NCI-H82 treated with DMSO at 0.1 percent for 48 hours (cell line): Measurements from ENCODE around the gene GPR137B.
A peak's percentile ranks its signal among the peaks of the same experiment; 100 is the strongest.
"Not testable (repeated sequence)": the region's sequence is repeated elsewhere in the genome, so short reads cannot be mapped to it uniquely, and the experiment has no call there.

Experiments
- DNase-seq: peaks from one replicate; lab custom pipeline; 2025; ENCODE audit not compliant: unreplicated experiment; lab: John Stamatoyannopoulos, UW

The GPR137B gene, protein sequence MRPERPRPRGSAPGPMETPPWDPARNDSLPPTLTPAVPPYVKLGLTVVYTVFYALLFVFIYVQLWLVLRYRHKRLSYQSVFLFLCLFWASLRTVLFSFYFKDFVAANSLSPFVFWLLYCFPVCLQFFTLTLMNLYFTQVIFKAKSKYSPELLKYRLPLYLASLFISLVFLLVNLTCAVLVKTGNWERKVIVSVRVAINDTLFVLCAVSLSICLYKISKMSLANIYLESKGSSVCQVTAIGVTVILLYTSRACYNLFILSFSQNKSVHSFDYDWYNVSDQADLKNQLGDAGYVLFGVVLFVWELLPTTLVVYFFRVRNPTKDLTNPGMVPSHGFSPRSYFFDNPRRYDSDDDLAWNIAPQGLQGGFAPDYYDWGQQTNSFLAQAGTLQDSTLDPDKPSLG

DNA sequence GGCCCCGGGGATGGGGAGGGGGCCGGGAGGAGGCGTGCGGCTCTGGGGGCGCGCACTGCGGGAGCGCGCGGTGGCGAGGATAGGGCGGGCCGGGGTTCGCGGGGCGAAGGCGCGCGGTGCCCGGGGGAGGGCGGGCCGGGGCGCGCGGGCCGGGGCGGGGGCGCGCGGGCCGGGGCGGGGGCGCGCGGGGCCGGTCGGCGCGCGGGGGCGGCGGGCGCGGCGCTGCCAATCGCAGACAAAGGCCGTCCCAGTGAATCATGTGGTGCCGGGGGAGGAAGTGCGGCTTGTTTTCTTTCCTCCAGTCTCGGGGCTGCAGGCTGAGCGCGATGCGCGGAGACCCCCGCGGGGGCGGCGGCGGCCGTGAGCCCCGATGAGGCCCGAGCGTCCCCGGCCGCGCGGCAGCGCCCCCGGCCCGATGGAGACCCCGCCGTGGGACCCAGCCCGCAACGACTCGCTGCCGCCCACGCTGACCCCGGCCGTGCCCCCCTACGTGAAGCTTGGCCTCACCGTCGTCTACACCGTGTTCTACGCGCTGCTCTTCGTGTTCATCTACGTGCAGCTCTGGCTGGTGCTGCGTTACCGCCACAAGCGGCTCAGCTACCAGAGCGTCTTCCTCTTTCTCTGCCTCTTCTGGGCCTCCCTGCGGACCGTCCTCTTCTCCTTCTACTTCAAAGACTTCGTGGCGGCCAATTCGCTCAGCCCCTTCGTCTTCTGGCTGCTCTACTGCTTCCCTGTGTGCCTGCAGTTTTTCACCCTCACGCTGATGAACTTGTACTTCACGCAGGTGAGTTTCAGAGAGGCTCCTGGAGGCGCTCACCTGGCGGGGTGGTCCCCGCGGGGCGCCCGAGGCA, at the start of gene GPR137B:
Gene GPR137B, plus strand, starts transcription at position 287 of the 851 bp plus-strand sequence. Its CDS starts 84 bp downstream, at position 371.
- DNase-seq = no peak

DNA sequence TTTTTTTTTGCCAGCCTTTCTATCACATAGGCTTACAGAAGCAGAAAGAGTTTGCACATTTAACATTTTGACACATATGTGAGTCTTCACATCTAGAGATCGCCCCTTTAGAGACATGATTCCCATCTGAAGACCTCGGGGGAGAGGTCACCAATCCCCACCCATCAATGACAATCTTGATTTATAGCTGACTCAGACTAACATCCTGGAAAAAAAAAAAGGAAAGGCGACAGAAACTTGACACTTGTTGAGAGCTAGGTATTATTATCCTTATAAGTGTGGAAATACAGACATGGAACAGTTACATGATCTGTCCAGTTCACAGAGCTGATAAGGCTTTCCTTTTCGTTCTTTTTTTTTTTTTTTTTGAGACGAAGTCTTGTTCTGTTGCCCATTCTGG, 49.4 kb upstream of the GPR137B start:
- no peak for DNase-seq

DNA sequence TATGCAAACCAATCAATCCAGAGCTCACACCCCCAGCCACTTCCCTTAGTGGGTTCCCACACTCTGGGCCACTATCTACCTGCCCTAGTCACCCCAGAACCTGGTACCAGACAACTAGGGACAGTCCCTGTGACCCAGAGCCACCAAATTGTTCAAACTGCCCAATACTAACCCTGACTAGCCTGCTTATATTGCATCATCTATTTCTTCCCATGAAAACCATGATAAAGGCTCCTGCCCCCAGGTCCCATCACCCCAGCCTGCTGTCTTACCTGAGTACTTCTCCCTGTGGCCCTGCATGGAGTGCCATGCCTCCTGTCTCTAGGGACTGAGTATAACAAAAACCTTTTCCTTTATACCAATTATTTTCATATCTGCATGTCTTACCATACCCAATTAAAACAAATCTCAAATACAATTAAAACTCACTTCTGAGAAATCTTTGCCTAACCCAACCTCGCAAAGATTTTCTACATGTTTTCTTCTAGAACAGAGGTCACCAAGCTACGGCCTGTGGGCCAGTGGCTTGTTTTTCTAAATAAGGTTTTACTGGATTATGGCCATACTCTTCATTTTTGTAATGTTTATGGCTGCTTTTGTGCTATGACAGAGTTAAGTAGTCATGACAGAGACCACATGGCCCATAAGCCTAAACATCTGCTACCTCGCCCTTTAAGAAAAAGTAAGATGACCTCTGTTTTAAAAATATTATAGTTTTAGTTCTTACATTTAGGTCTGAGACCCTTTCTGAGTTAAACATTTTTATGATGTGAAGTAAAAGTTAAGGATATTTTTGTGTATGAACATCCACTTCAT, 46.4 kb upstream of the GPR137B start:
- no peak for DNase-seq

DNA sequence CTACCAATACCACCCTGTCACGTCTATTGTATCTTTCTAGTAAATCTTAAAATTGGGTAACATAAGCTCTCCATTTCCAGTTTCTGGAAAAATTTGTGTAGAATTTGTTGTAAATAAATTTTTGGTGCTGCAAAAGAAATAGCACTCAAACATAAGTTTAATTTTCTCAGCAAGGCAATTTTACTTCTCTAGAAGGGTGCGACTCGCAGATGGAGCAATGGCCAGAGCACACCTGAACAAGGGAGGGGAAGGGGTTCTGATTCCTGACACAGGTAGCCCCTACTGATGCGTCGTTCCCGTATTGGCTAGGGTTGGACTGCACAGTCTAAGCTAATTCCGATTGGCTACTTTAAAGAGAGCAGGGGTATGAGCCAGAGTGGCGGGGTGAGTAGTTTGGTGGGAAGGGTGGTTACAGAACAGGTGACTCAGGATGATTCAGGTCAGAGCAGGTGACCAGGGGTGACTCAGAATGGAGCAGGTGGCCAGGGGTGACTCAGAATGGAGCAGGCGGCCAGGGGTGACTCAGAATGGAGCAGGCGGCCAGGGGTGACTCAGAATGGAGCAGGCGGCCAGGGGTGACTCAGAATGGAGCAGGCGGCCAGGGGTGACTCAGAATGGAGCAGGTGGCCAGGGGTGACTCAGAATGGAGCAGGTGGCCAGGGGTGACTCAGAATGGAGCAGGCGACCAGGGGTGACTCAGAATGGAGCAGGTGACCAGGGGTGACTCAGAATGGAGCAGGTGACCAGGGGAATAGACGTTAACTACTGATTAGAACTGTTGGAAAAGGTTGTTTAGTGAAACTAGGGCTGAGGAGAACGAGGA, 45.5 kb upstream of the GPR137B start:
- DNase-seq = not testable (repeated sequence)

DNA sequence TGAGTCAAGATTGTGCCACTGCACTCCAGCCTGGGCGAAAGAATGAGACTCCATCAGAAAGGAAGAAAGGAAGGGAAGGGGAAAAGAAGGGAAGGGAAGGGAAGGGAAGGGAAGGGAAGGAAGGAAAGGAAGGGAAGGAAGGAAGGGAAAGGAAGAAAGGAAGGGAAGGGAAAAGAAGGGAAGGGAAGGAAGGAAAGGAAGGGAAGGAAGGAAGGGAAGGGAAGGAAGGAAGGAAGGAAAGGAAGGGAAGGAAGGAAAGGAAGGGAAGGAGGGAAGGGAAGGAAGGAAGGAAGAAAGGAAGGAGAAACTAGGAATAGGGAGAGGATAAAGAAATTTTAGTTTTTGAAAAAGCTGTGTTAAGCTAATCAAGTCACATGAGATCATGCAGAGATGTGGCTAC, 44.1 kb upstream of the GPR137B start:
- DNase-seq = no peak

DNA sequence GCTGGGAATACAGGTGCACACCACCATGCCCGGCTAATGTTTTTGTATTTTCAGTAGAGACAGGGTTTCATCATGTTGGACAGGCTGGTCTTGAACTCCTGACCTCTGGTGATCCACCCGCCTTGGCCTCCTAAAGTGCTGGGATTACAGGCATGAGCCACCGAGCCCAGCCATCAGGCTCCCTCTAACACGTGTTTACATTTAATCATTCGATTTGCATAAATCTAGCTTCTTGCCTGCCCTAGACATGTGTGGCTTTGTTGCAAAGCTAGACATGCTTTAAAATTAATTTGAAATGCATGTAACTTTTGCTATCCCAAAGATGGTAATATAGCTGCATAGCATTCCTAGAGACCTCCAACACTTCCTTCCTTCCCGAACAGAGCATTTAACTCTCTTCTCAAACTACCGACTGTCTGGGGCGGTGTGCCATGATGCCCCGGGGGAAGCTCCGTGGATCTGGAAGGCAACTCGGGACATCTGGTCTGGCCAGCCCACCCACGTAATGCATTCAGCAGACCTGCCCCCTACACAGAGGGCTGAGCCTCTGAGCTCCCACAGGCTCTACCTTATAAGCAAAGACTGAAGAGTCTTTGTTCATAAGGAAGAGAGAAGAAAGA, 42.9 kb upstream of the GPR137B start:
- DNase-seq = no peak

DNA sequence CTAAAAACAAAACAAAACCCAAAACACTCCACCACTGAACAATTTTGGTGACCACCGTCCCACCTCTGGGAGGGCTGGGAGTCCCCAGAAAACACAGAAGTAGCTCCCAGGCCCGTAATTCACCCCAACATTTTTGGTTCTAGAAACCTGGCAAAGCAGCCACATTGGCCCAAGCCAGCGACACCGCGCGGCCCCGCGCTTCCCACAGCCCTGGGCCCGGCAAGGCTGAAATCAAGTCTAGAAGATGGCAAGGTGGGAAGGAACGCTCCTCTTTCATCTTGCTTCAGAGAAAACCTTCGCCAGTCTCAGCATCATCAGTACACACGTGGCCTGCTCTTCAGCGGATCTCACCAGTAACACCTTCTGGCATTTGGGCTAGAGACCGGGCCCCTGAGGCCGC, 41.5 kb upstream of the GPR137B start:
- DNase-seq = no peak

DNA sequence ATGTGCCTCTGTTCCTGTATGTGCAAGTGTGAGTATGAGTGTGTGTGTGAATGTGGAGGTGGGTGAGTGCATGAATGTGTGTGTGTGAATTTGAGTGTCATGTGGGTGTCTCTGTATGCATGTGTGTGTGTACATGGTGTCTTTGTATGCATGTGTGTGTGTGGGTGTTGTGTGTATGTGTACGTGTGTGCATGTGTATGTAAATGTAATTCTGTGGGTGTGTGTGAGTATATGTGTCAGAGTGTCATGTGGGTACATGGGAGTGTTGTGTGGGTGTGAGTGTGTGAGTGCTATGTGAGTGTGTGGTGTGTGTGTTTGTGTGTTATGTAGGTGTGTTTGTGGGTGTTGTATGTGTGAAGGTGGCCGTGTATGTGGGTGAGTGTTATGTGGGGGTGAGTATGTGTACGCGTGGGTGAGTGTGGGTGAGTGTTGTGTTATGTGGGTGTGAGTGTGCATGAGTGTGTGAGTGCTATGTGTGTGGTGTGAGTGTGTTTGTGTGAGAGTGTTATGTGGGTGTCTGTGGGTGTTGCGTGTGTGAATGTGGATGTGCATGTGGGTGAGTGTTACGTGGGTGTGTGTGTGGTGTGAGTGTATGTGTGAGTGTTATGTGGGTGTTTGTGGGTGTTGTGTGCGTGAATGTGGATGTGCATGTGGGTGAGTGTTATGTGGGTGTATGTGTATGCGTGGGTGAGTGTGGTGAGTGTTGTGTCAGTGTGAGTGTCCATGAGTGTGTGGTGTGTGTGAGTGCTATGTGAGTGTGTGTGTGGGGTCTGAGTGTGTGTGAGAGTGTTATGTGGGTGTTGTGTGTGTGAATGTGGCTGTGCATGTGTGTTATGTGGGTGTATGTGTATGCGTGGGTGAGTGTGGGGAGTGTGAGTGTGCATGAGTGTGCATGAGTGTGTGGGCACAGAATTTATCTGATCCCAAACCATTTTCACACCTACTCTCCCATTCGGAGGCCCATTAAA, 40.8 kb upstream of the GPR137B start:
- DNase-seq = no peak

DNA sequence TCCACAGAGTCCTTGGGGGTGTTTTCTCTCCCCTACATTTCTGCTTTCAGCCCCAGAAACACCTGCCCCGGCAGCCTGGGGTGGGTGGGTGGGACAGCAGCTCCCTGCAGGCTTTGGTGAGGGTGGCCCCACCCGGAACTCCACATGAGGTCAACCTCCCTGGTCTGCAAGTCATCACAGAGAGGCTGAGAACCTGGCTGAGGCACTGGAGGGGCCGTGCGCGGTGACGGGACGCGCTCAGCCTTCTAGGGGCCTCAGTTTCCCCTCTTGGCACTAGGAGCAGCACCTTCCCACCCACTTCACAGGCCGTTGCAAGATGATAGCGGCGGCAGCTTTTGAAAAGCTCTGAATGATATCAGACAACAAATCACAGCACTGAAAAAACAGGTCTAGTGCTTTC, 39.7 kb upstream of the GPR137B start:
- no peak for DNase-seq

DNA sequence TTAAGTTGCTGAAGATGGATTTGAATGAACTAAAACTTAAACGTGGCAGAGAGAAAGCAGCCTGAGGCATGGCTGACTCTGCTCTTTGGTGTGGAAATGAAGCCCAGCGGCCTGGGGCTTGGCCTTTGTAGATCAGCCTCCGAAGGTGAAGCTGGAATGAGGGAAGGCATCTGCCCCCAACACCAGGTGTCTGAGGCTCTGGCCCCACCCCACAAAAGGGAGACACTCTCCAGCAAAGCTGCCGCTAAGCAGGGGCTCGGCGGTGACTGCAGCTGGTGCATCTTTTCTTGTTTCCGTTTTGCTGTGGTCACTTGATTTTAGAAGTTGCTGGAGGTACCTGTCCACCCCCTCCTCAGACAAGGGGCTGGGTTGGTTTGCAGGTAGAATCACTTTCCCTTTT, 39.3 kb upstream of the GPR137B start:
- DNase-seq = no peak

DNA sequence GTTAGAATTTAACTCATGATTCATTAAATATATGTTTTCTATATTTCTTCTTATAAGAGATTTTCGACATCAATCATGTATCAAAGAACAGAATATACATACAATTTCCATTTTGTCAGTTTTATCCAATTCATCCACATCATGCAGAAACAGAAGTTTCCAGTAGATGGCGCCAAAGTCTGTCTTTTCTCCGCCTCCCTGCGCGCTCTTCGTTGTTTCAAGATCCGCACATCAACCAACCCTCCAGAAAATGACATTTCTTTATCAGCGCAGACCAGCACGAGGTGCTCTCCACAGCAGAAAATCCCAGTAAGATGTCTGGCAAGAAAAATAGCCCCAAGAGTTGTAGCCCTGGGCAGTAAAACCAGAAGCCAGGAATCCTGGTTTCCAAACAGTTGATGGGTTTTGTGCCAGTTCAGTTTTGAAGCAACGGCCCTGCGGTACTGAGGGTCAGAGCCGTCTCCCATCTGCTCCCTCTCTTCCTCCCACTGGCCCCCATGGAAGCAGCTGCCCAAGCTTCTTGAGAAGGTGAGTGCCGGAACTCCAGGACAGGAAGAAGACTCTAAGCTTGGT, 38.6 kb upstream of the GPR137B start:
- peak; percentile 28 for DNase-seq

DNA sequence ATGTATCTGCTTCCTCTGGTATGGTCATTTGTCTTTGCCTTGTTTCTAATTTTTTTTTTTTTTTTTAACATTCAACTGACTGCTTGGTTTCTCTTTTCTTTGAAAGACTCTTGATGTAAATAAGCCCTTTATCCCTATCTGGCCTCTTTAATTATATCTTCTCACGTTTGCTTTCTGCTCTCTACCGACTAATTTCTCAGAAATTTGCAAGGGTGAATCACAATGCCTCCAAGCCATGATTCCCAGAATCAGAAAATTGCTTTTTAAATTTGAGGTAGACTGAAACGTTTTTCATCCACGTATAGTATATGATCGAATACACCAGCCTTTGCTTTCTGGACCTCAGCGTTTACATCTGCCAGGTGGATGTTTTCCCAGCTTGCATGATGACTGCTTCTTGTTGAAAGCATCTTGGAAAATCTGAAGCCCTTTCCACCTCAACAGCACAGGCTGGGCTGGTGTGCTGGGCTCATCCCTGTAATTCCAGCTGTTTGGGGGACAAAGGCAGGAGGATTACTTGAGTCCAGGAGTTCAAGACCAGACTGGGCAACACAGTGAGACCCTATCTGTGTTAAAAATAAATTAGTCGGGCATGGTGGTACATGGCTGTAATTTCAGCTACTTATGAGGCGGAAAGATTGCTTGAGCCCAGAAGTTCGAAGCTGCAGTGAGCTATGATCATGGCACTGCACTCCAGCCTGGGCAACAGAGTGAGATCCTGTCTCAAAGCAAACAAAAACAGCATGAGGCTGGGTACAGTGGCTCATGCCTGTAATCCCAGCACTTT, 35.0 kb upstream of the GPR137B start:
- no peak for DNase-seq

DNA sequence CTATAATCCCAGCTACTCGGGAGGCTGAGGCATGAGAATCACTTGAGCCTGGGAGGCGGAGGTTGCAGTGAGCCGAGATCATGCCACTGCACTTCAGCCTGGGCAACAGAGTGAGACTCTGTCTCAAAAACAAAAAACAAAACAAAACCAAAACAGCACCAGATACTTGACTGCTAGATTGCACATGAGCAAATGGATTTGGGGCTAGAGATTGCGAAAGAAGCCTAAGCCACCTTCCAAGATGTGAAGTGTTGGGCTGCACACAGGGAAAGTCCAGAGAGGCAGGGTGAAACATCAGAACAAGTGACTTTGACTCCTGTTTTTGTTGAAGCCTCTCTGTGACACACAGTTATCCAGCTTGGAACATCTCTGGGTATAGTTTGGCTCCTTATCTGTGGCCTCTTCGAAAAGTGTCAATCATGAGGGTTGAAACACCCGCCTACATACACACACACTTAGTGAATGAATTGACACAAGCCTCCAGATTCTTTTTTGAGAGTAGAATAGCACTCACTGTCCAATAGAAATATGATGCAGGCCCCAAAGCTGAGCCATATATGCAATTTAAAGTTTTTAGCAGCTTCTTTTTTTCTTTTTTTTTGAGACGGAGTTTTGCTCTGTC, 34.2 kb upstream of the GPR137B start:
- no peak for DNase-seq

DNA sequence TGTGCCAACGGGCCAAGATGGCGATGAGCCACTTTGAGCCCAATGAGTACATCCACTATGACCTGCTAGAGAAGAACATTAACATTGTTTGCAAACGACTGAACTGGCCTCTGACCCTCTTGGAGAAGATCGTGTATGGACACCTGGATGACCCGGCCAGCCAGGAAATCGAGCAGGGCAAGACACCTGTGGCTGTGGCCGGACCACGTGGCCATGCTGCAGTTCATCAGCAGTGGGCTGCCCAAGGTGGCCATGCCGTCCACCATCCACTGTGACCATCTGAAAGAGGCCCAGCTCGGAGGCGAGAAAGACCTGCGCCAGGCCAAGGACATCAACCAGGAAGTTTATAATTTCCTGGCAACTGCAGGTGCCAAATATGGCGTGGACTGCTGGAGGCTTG, 32.2 kb upstream of the GPR137B start:
- no peak for DNase-seq

DNA sequence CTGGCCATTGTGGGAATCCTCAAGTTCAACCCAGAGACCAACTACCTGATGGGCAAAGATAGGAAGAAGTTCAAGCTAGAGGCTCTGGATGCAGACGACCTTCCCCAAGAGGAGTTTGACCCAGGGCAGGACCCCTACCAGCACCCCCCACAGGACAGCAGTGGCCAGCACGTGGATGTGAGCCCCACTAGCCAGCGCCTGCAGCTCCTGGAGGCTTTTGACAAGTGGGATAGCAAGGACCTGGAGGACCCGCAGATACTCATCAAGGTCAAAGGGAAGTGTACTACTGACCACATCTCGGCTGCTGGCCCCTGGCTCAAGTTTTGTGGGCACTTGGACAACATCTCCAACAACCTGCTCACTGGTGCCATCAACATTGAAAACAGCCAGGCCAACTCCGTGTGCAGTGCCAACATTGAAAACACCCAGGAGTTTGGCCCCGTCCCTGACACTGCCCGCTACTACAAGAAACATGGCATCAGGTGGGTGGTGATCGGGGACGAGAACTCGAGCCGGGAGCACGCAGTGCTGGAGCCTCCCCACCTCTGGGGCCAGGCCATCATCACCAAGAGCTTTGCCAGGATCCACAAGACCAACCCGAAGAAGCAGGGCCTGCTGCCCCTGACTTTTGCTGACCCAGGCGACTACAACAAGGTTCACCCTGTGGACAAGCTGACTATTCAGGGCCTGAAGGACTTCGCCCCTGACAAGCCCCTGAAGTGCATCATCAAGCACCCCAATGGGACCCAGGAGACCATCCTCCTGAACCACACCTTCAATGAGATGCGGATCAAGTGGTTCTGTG, 30.6 kb upstream of the GPR137B start:
- DNase-seq = no peak

DNA sequence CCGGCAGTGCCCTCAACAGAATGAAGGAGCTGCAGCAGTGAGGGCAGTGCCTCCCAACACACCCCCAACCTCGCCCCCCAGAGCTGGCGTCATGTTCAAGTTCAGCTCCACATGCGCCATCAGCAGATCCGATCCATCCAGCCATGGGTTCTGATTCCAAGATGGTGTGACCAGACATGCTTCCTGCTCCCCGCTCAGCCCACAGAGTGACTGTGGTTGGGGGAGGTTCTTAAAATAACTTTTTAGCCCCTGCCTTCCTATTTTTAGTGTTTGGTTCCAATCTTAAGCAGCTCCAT, 30.1 kb upstream of the GPR137B start:
- DNase-seq = no peak
